ENCODE measurements around the gene C2CD2.

Gene C2CD2

GRCh38 chr21:41845310-41846032, 108.3 kb downstream of the C2CD2 start:
- no peak overlapping the region for H3K4me3 ChIP-seq (ENCODE audit: low read depth, low read length)
- TF ChIP-seq CTCF (conservative IDR thresholded peaks at IDR 0.05; ENCODE audit: low read depth, low read length): no peak
- DNase-seq (ENCODE audit: low read depth): no peak

GRCh38 chr21:41843584-41843983, 110.2 kb downstream of the C2CD2 start:
- TF ChIP-seq CTCF (conservative IDR thresholded peaks at IDR 0.05; ENCODE audit: low read depth, low read length): no peak
- H3K4me3 ChIP-seq (ENCODE audit: low read depth, low read length): no peak overlapping the region
- DNase-seq (ENCODE audit: low read depth): no peak

- no peak overlapping the region for H3K4me3 ChIP-seq (ENCODE audit: low read depth, low read length)
- no peak for DNase-seq (ENCODE audit: low read depth)
- no peak for TF ChIP-seq CTCF (conservative IDR thresholded peaks at IDR 0.05; ENCODE audit: low read depth, low read length)
Measured at GRCh38 chr21:41840880-41841279, 112.9 kb downstream of the C2CD2 start.

GRCh38 chr21:41839387-41840000, 114.3 kb downstream of the C2CD2 start:
- DNase-seq (ENCODE audit: low read depth): no peak
- no peak overlapping the region for H3K4me3 ChIP-seq (ENCODE audit: low read depth, low read length)
- TF ChIP-seq CTCF (conservative IDR thresholded peaks at IDR 0.05; ENCODE audit: low read depth, low read length): no peak

- no peak for TF ChIP-seq CTCF (conservative IDR thresholded peaks at IDR 0.05; ENCODE audit: low read depth, low read length)
- no peak overlapping the region for H3K4me3 ChIP-seq (ENCODE audit: low read depth, low read length)
- no peak for DNase-seq (ENCODE audit: low read depth)
Measured at GRCh38 chr21:41837756-41838297, 116.0 kb downstream of the C2CD2 start.

GRCh38 chr21:41836166-41837015, 117.4 kb downstream of the C2CD2 start:
- DNase-seq (ENCODE audit: low read depth): no peak
- no peak overlapping the region for H3K4me3 ChIP-seq (ENCODE audit: low read depth, low read length)
- no peak for TF ChIP-seq CTCF (conservative IDR thresholded peaks at IDR 0.05; ENCODE audit: low read depth, low read length)

Measured in choroid plexus epithelial cell (primary cell).